Activated T-helper 1 cell treated with anti-CD3 and anti-CD28 coated beads, Interleukin-12 subunit alpha, Interleukin-12 subunit beta, Interleukin-2, Interleukin-4 antibody, amounts not matched to agents 30 ng/mL and 10 ng/mL and 1 ng/mL, durations not matched to agents 14 hours and 24 hours and 36 hours (primary cell): ENCODE measurements around the gene CENATAC. TPM values are rescaled to one million over a fixed set of nuclear protein-coding genes. Genes with fewer than 3 reads are reported as not detected.
"Not testable (repeated sequence)": the region's sequence is repeated elsewhere in the genome, so short reads cannot be mapped to it uniquely, and the experiment has no call there.

ENCODE experiments used
- DNase-seq: peaks from one replicate; pipeline ENCODE4 v3.0.0; 2021; ENCODE audit warnings: low spot score
- H3K27ac Mint-ChIP-seq: one replicate; pipeline ENCODE4 v1.8.0; 2021; ENCODE audit warnings: mild to moderate bottlenecking, mixed read lengths
- H3K27me3 Mint-ChIP-seq: one replicate; pipeline ENCODE4 v1.8.0; 2022; ENCODE audit warnings: mild to moderate bottlenecking, moderate library complexity, mixed read lengths; ENCODE audit not compliant: insufficient read depth
- H3K36me3 Mint-ChIP-seq: one replicate; pipeline ENCODE4 v1.8.0; 2021; ENCODE audit warnings: low read depth, mixed read lengths
- H3K4me1 Mint-ChIP-seq: one replicate; pipeline ENCODE4 v1.8.0; 2021; ENCODE audit warnings: low read depth, mixed read lengths
- H3K4me3 Mint-ChIP-seq: one replicate; pipeline ENCODE4 v1.8.0; 2021; ENCODE audit warnings: mild to moderate bottlenecking, moderate library complexity, mixed read lengths
- H3K9me3 Mint-ChIP-seq: one replicate; pipeline ENCODE4 v1.8.0; 2021; ENCODE audit warnings: mixed read lengths
- intact Hi-C: fragments of 100-400 bp; cut with micrococcal nuclease; formaldehyde crosslinking; loops from one replicate; pipeline ENCODE4 v1.15.1; 2024
- total RNA-seq: library from RNA; stranded (reverse); gene quantifications from 2 replicates; pipeline ENCODE4 v1.2.3, GENCODE V29; 2022

Gene CENATAC
- total RNA-seq, 1 donor from 2014 or later = 50.1 TPM

GRCh38 chr11:119006656-119007055 lies 8.7 kb downstream of the CENATAC start:
- no peak for DNase-seq
- intact Hi-C loops = no loop called here
- no peaks in the 10 kb centered on the region for H3K9me3 Mint-ChIP-seq
- H3K27me3 Mint-ChIP-seq = no peaks in the 10 kb centered on the region
- peaks cover 5% of the 10 kb centered on the region for H3K4me1 Mint-ChIP-seq
- peaks cover 32% of the 10 kb centered on the region for H3K36me3 Mint-ChIP-seq
- H3K4me3 Mint-ChIP-seq = no peak overlapping the region
- H3K27ac Mint-ChIP-seq = no peak overlapping the region

- H3K4me3 Mint-ChIP-seq = no peak overlapping the region
- peaks cover 25% of the 10 kb centered on the region for H3K4me1 Mint-ChIP-seq
- no peaks in the 10 kb centered on the region for H3K9me3 Mint-ChIP-seq
- no peak for DNase-seq
- no peak overlapping the region for H3K27ac Mint-ChIP-seq
- intact Hi-C loops = no loop called here
- H3K27me3 Mint-ChIP-seq = no peaks in the 10 kb centered on the region
- H3K36me3 Mint-ChIP-seq = peaks cover 54% of the 10 kb centered on the region
These were observed 13.6 kb downstream of the CENATAC start for GRCh38 chr11:119011476-119012053.

DNA sequence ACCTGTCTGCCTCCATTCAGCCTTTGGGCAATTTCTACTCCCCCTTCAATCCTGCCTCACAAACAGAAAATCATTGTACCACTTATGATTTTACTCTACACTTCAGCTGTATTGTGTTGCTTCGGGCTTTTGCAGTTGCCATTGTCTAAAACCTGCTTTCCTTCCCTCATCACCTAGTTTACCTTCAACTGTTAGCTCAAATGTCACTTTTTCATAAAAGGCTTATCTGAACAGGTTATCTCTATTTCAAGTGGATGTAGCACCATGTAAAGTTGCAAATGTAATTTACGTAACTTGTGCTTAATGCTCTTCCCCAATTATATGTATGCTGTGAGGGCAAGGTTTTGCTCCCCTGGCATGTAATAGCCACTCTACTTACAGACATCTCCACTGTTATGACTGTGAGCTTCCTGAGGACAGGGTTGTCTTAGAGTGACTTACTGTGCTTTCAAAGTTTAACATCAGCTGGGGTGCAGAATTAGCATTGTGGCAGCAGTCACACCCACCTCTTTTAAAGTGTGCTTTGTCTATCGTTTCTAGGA lies 14.8 kb downstream of the CENATAC start:
- DNase-seq = no peak
- Mint-ChIP-seq H3K4me3 (no peak overlapping the region), H3K9me3 (no peaks in the 10 kb centered on the region), H3K36me3 (peaks cover 57% of the 10 kb centered on the region), H3K4me1 (peaks cover 25% of the 10 kb centered on the region), H3K27ac (peak overlapping the region; percentile 37), H3K27me3 (no peaks in the 10 kb centered on the region)
- intact Hi-C loops = no loop called here

- Mint-ChIP-seq H3K9me3 (no peaks in the 10 kb centered on the region), H3K4me1 (peaks cover 25% of the 10 kb centered on the region), H3K4me3 (peak overlapping the region; percentile 22), H3K36me3 (peaks cover 63% of the 10 kb centered on the region), H3K27ac (no peak overlapping the region), H3K27me3 (no peaks in the 10 kb centered on the region)
- DNase-seq = no peak
- intact Hi-C loops = no loop called here
These were observed 16.4 kb downstream of the CENATAC start for GRCh38 chr11:119014209-119014924.

DNA sequence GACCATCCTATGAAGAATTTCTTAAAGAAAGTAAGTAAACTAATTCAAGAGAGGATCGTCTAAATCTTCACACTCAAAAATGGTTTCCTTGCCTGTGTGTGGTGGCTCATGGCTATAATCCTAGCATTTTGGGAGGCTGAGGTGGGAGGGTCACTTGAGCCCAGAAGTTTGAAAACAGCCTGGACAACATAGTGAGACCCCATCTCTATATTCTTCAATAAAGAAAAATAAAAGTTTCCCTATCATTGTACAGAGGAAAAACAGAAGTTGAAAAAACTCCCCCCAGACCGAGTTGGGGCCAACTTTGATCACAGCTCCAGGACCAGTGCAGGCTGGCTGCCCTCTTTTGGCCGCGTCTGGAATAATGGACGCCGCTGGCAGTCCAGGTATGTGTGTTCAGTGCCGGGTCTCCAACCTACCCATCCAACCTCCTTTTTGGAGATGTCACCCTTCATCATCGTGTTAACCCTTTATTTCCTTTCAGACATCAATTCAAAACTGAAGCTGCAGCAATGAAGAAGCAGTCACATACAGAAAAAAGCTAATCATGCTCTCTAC lies 17.2 kb downstream of the CENATAC start:
- peak overlapping the region; percentile 27 for H3K4me3 Mint-ChIP-seq
- H3K27me3 Mint-ChIP-seq = no peaks in the 10 kb centered on the region
- DNase-seq = no peak
- peaks cover 66% of the 10 kb centered on the region for H3K36me3 Mint-ChIP-seq
- H3K4me1 Mint-ChIP-seq = peaks cover 31% of the 10 kb centered on the region
- intact Hi-C loops = loop anchor here (5.0 kb wide), 1 partner anchor 192 kb away; the partner anchor contains the start of gene CBL
- no peaks in the 10 kb centered on the region for H3K9me3 Mint-ChIP-seq
- H3K27ac Mint-ChIP-seq = peak overlapping the region; percentile 9

- H3K4me3 Mint-ChIP-seq = peak overlapping the region; percentile 99
- DNase-seq = no peak
- no peaks in the 10 kb centered on the region for H3K9me3 Mint-ChIP-seq
- peaks cover 37% of the 10 kb centered on the region for H3K4me1 Mint-ChIP-seq
- intact Hi-C loops = loop anchor here (5.0 kb wide), 1 partner anchor 191 kb away; the partner anchor contains the start of gene CBL
- H3K27ac Mint-ChIP-seq = no peak overlapping the region
- no peaks in the 10 kb centered on the region for H3K27me3 Mint-ChIP-seq
- H3K36me3 Mint-ChIP-seq = peaks cover 62% of the 10 kb centered on the region
These were observed 18.5 kb downstream of the CENATAC start for GRCh38 chr11:119016216-119017009.

- H3K9me3 Mint-ChIP-seq, H3K27me3 Mint-ChIP-seq, DNase-seq: not testable (repeated sequence)
- intact Hi-C loops = loop anchor here (5.0 kb wide), 1 partner anchor 190 kb away; the partner anchor contains the start of gene CBL
- Mint-ChIP-seq H3K27ac (peak overlapping the region; percentile 100), H3K4me3 (peak overlapping the region; percentile 99), H3K4me1 (peaks cover 41% of the 10 kb centered on the region), H3K36me3 (peaks cover 62% of the 10 kb centered on the region)
These were observed 19.4 kb downstream of the CENATAC start for GRCh38 chr11:119017377-119017776.

DNA sequence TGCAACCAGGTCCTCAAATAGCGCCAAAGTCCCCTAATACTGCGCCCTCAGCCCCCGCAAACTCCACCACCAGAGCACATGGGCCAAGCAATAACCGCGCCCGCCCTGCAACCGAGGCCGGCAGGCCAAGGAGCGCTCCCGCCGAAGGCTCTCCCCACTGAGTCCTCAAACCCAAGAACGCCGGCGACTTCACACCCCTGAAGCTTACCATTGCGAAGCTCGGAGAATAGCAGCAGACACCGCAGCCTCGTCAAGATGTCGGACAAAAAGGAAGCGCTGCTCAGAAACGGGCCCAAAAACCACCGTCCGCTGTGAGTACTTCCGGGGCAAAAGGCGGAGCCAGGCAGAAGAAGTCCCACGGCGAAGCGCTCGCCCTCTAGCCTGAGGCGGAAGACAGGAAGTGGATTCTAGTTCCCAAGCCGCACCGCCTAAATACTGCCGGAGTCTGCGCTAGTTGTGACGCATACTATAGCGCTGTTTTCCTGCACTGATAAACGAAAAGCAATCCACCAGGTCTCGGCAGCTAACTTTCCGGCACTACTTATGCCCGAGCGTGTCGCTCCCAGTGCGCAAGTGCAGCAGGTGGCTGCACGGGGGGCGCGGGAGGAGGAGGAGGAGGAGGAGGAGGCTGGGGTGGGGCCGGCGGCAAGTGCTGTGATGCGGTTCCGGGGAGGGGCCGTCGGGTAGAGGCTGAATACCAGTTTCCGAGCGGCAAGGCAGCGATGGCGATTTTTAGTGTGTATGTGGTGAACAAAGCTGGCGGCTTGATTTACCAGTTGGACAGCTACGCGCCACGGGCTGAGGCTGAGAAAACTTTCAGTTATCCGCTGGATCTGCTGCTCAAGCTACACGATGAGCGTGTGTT lies 20.4 kb downstream of the CENATAC start, which contains the start of the genes RPS25 and TRAPPC4:
TSS of gene RPS25 (minus strand) at position 270 of the 865 bp plus-strand sequence. CDS start at position 211, 59 bp downstream.
TSS of gene TRAPPC4 (plus strand) at position 693 of the 865 bp plus-strand sequence. CDS start at position 723, 30 bp downstream.
- H3K4me3 Mint-ChIP-seq = peak within 1 kb of the TSS; percentile 99
- peaks cover 58% of the 10 kb centered on the region for H3K36me3 Mint-ChIP-seq
- no peaks in the 10 kb centered on the region for H3K27me3 Mint-ChIP-seq
- peak within 1 kb of the TSS; percentile 100 for H3K27ac Mint-ChIP-seq
- H3K4me1 Mint-ChIP-seq = peaks cover 42% of the 10 kb centered on the region
- peak; percentile 92 for DNase-seq
- intact Hi-C loops = loop anchor here (1.0 to 5.0 kb wide), 11 partner anchors 12 to 227 kb away; partner anchors contain the start of genes CBL, CENATAC, DDX6 and DPAGT1
- no peaks in the 10 kb centered on the region for H3K9me3 Mint-ChIP-seq

DNA sequence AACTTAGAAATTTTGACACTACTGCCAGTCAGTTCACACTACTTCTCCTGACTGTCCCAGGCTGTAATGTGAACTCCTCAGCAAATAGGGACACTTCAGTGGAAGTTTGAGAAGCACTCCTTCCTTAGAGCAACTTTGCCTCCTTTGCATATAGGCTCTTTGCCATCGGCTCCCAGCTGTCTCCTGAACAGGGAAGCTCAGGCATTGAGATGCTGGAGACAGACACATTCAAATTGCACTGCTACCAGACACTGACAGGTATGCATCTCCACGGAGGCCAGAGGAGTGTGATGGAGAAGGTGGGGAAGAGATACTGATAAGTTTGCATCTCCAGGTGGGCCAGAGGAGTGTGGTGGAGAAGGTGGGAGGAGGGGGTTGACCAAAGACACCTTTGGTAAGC lies 22.1 kb downstream of the CENATAC start:
- peak overlapping the region; percentile 100 for H3K27ac Mint-ChIP-seq
- H3K27me3 Mint-ChIP-seq = no peaks in the 10 kb centered on the region

GRCh38 chr11:119021631-119022030 lies 23.7 kb downstream of the CENATAC start:
- H3K36me3 Mint-ChIP-seq = peaks cover 56% of the 10 kb centered on the region
- peaks cover 37% of the 10 kb centered on the region for H3K4me1 Mint-ChIP-seq
- peak overlapping the region; percentile 66 for H3K4me3 Mint-ChIP-seq
- intact Hi-C loops = no loop called here
- no peak for DNase-seq
- no peaks in the 10 kb centered on the region for H3K27me3 Mint-ChIP-seq
- H3K27ac Mint-ChIP-seq = peak overlapping the region; percentile 48
- H3K9me3 Mint-ChIP-seq = no peaks in the 10 kb centered on the region

More for the DNA sequence above, 22.1 kb downstream of the CENATAC start:
- Mint-ChIP-seq H3K4me3 (peak overlapping the region; percentile 99), H3K9me3 (no peaks in the 10 kb centered on the region), H3K36me3 (peaks cover 58% of the 10 kb centered on the region), H3K4me1 (peaks cover 53% of the 10 kb centered on the region)
- no peak for DNase-seq
- intact Hi-C loops = loop anchor here (2.0 to 5.0 kb wide), 2 partner anchors 91 to 187 kb away; partner anchors contain the start of gene CBL

- H3K9me3 Mint-ChIP-seq = no peaks in the 10 kb centered on the region
- H3K27ac Mint-ChIP-seq = peak overlapping the region; percentile 7
- no peak for DNase-seq
- H3K36me3 Mint-ChIP-seq = peaks cover 35% of the 10 kb centered on the region
- no peak overlapping the region for H3K4me3 Mint-ChIP-seq
- H3K4me1 Mint-ChIP-seq = peaks cover 36% of the 10 kb centered on the region
- intact Hi-C loops = no loop called here
- no peaks in the 10 kb centered on the region for H3K27me3 Mint-ChIP-seq
These were observed 25.8 kb downstream of the CENATAC start for GRCh38 chr11:119023741-119024140.
